Caco-2 (cell line): Measurements from ENCODE around the gene ALDH3B2. TPM values are rescaled to one million over a fixed set of nuclear protein-coding genes. Genes with fewer than 3 reads are reported as not detected.
A peak's percentile ranks its signal among the peaks of the same experiment; 100 is the strongest.

Experiments used
- BruUV-seq: library from RNA; stranded (reverse); fragments of 400-500 nt; replicated peaks from 2 replicates; lab custom pipeline; 2021; lab: Mats Ljungman, UMichigan
- CTCF ChIA-PET: fragments of 300-600 bp; sonication (Branson Sonifier 250); formaldehyde crosslinking; loops from one replicate; lab custom pipeline; 2022; ENCODE audit warnings: antibody characterized with exemption; lab: Charles Lee
- POLR2A ChIA-PET: fragments of 300-600 bp; sonication (Branson Sonifier 250); formaldehyde crosslinking; loops from one replicate; lab custom pipeline; 2022; ENCODE audit warnings: antibody characterized with exemption; lab: Charles Lee
- DNase-seq, 2 experiments: peaks; one replicate each; pipeline versions ENCODE4 v3.0.0 to v3.0.0-alpha.2; 2020 to 2022
- H3K27me3 ChIP-seq: replicated peaks from 2 replicates; pipeline ENCODE4 v1.6.0; 2011; ENCODE audit warnings: low read length; ENCODE audit not compliant: control insufficient read depth, insufficient read depth
- H3K36me3 ChIP-seq: 2 replicates; pipeline ENCODE4 v1.5.1; 2011; ENCODE audit warnings: low read length; ENCODE audit not compliant: control insufficient read depth, insufficient read depth
- H3K4me1 ChIP-seq: fragments of 250-450 bp; sonication (Bioruptor Pico); 2 replicates; pipeline ENCODE4 v1.5.1; 2020; ENCODE audit warnings: mild to moderate bottlenecking
- H3K4me3 ChIP-seq: 2 replicates; pipeline ENCODE4 v1.5.1; 2011; ENCODE audit warnings: low read depth, mild to moderate bottlenecking, control low read depth, low read length
- H3K9me3 ChIP-seq: fragments of 250-450 bp; sonication (Bioruptor Pico); 2 replicates; pipeline ENCODE4 v1.5.1; 2020; ENCODE audit warnings: mild to moderate bottlenecking, moderate library complexity
- H3K27ac Mint-ChIP-seq: one replicate; pipeline ENCODE4 v1.8.0; 2022; ENCODE audit warnings: mixed read lengths; ENCODE audit not compliant: unreplicated experiment
- H3K27me3 Mint-ChIP-seq: one replicate; pipeline ENCODE4 v1.8.0; 2022; ENCODE audit warnings: mixed read lengths; ENCODE audit not compliant: insufficient read depth, unreplicated experiment
- H3K36me3 Mint-ChIP-seq: one replicate; pipeline ENCODE4 v1.8.0; 2022; ENCODE audit warnings: mild to moderate bottlenecking, mixed read lengths; ENCODE audit not compliant: insufficient read depth, unreplicated experiment
- H3K4me1 Mint-ChIP-seq: one replicate; pipeline ENCODE4 v1.8.0; 2022; ENCODE audit warnings: low read depth, mixed read lengths; ENCODE audit not compliant: unreplicated experiment
- H3K4me3 Mint-ChIP-seq: one replicate; pipeline ENCODE4 v1.8.0; 2022; ENCODE audit warnings: mild to moderate bottlenecking, moderate library complexity, mixed read lengths; ENCODE audit not compliant: unreplicated experiment
- H3K9me3 Mint-ChIP-seq: one replicate; pipeline ENCODE4 v1.8.0; 2022; ENCODE audit warnings: mixed read lengths; ENCODE audit not compliant: unreplicated experiment
- CTCF ChIP-seq, 2 experiments: fragments of 200-600 bp in 1 of 2; IDR thresholded peaks; 1 replicate in 1 of 2; 2 replicates in 1 of 2; pipeline versions ENCODE4 v1.5.1 to v1.8.0; 2011 to 2022; ENCODE audit warnings: antibody characterized with exemption in 1 of 2, control low read depth in 1 of 2, inconsistent platforms in 1 of 2, low read depth in 1 of 2, low read length in 1 of 2, mild to moderate bottlenecking in 1 of 2, moderate library complexity in 1 of 2; ENCODE audit not compliant: insufficient read depth in 1 of 2, severe bottlenecking in 1 of 2, unreplicated experiment in 1 of 2
- intact Hi-C: fragments of 100-400 bp; cut with micrococcal nuclease; formaldehyde crosslinking; loops from one replicate; pipeline ENCODE4 v1.10.0; 2022; ENCODE audit not compliant: unreplicated experiment
- total RNA-seq: library from RNA; stranded (reverse); gene quantifications from 2 replicates; pipeline ENCODE4 v1.2.3, GENCODE V29; 2022

The ALDH3B2 gene
- total RNA-seq, 1 experiment from 2014 or later: 0.54 TPM

- ChIA-PET POLR2A (no interaction called here), CTCF (interaction anchor here (0.6 to 1.3 kb wide), 3 partner anchors 28 to 35 kb away, joined by 3 to 12 read pairs (median 3); partner anchors contain the start of gene NUDT8)
- intact Hi-C loops: no loop called here
- no peak overlapping the region for H3K4me3 Mint-ChIP-seq
- no peaks in the 10 kb centered on the region for H3K36me3 ChIP-seq
- H3K27me3 ChIP-seq: no peaks in the 10 kb centered on the region
- H3K4me3 ChIP-seq: no peak overlapping the region
- H3K4me1 ChIP-seq: no peaks in the 10 kb centered on the region
- DNase-seq: no peak
- H3K36me3 Mint-ChIP-seq: peaks cover 4% of the 10 kb centered on the region
- H3K9me3 Mint-ChIP-seq: no peaks in the 10 kb centered on the region
- BruUV-seq: no TSS peak
- TF ChIP-seq CTCF (IDR thresholded peaks at IDR 0.05; ENCODE audit: insufficient read depth in 1 of 2, low read depth in 1 of 2, low read length in 1 of 2, severe bottlenecking in 1 of 2, unreplicated experiment in 1 of 2): no peak
- H3K27ac Mint-ChIP-seq: no peak overlapping the region
- H3K9me3 ChIP-seq: no peaks in the 10 kb centered on the region
- no peaks in the 10 kb centered on the region for H3K4me1 Mint-ChIP-seq
- H3K27me3 Mint-ChIP-seq: no peaks in the 10 kb centered on the region
Measured at GRCh38 chr11:67664213-67664585, 10.2 kb downstream of the ALDH3B2 start.

- intact Hi-C loops: no loop called here
- BruUV-seq: no TSS peak
- peaks cover 4% of the 10 kb centered on the region for H3K36me3 Mint-ChIP-seq
- no peak for TF ChIP-seq CTCF (IDR thresholded peaks at IDR 0.05; ENCODE audit: insufficient read depth in 1 of 2, low read depth in 1 of 2, low read length in 1 of 2, severe bottlenecking in 1 of 2, unreplicated experiment in 1 of 2)
- H3K4me3 ChIP-seq: no peak overlapping the region
- no peaks in the 10 kb centered on the region for H3K27me3 Mint-ChIP-seq
- no peaks in the 10 kb centered on the region for H3K9me3 Mint-ChIP-seq
- no peak overlapping the region for H3K4me3 Mint-ChIP-seq
- DNase-seq: peak in 1 of 2 experiments; percentile 38
- no peaks in the 10 kb centered on the region for H3K27me3 ChIP-seq
- no peak overlapping the region for H3K27ac Mint-ChIP-seq
- no peaks in the 10 kb centered on the region for H3K4me1 ChIP-seq
- no peaks in the 10 kb centered on the region for H3K9me3 ChIP-seq
- no peaks in the 10 kb centered on the region for H3K4me1 Mint-ChIP-seq
- CTCF ChIA-PET: interaction anchor here (2.2 kb wide), 1 partner anchor 34 kb away, joined by 10 read pairs; the partner anchor contains the start of gene NUDT8
- POLR2A ChIA-PET: no interaction called here
- no peaks in the 10 kb centered on the region for H3K36me3 ChIP-seq
Measured at GRCh38 chr11:67663532-67664212, 10.8 kb downstream of the ALDH3B2 start.

- Histone ChIP-seq H3K4me3 (no peak overlapping the region), H3K27me3 (no peaks in the 10 kb centered on the region), H3K36me3 (no peaks in the 10 kb centered on the region), H3K4me1 (no peaks in the 10 kb centered on the region), H3K9me3 (no peaks in the 10 kb centered on the region)
- H3K36me3 Mint-ChIP-seq: peaks cover 4% of the 10 kb centered on the region
- H3K4me3 Mint-ChIP-seq: no peak overlapping the region
- TF ChIP-seq CTCF (IDR thresholded peaks at IDR 0.05; ENCODE audit: insufficient read depth in 1 of 2, low read depth in 1 of 2, low read length in 1 of 2, severe bottlenecking in 1 of 2, unreplicated experiment in 1 of 2): no peak
- peak in 1 of 2 experiments; percentile 41 for DNase-seq
- no peaks in the 10 kb centered on the region for H3K9me3 Mint-ChIP-seq
- no peak overlapping the region for H3K27ac Mint-ChIP-seq
- no TSS peak for BruUV-seq
- ChIA-PET POLR2A (no interaction called here), CTCF (interaction anchor here (1.1 to 2.2 kb wide), 2 partner anchors 17 to 33 kb away, joined by 3 to 10 read pairs; partner anchors contain the start of gene NUDT8)
- H3K4me1 Mint-ChIP-seq: no peaks in the 10 kb centered on the region
- H3K27me3 Mint-ChIP-seq: no peaks in the 10 kb centered on the region
- intact Hi-C loops: no loop called here
Measured at GRCh38 chr11:67662835-67663531, 11.4 kb downstream of the ALDH3B2 start.
